Neural crest cell (in vitro differentiated cells): ENCODE data around the gene SF3B1. TPM values are rescaled to one million over a fixed set of nuclear protein-coding genes. Genes with fewer than 3 reads are reported as not detected.

ENCODE experiments used
- DNase-seq: peaks from one replicate; pipeline ENCODE4 v3.0.0; 2021; ENCODE audit warnings: low read depth, mixed read lengths, low spot score
- H3K27ac Mint-ChIP-seq: one replicate; pipeline ENCODE4 v1.8.0; 2021; ENCODE audit warnings: mild to moderate bottlenecking, mixed read lengths; ENCODE audit not compliant: unreplicated experiment
- H3K27me3 Mint-ChIP-seq: 2 replicates; pipeline ENCODE4 v1.8.0; 2021; ENCODE audit warnings: low read depth, mild to moderate bottlenecking, mixed read lengths
- H3K36me3 Mint-ChIP-seq: 2 replicates; pipeline ENCODE4 v1.8.0; 2021; ENCODE audit warnings: low read depth, mild to moderate bottlenecking, mixed read lengths
- H3K4me1 Mint-ChIP-seq: 2 replicates; pipeline ENCODE4 v1.8.0; 2021; ENCODE audit warnings: mixed read lengths
- H3K4me3 Mint-ChIP-seq: one replicate; pipeline ENCODE4 v1.8.0; 2021; ENCODE audit warnings: mild to moderate bottlenecking, mixed read lengths
- H3K9me3 Mint-ChIP-seq: 2 replicates; pipeline ENCODE4 v1.8.0; 2021; ENCODE audit warnings: mixed read lengths
- CTCF ChIP-seq: fragments of 200-600 bp; sonication (generic); conservative IDR thresholded peaks from 2 replicates; pipeline ENCODE4 v1.5.0; 2021; ENCODE audit warnings: antibody characterized with exemption, mild to moderate bottlenecking
- total RNA-seq: library from RNA; stranded (reverse); gene quantifications from 2 replicates; pipeline ENCODE4 v1.2.1, GENCODE V29; 2021

The SF3B1 gene
- total RNA-seq, 1 donor from 2014 or later = 323 TPM

- no peak overlapping the region for H3K27ac Mint-ChIP-seq
- no peak for DNase-seq
- H3K9me3 Mint-ChIP-seq = no peaks in the 10 kb centered on the region
- H3K36me3 Mint-ChIP-seq = no peaks in the 10 kb centered on the region
- H3K27me3 Mint-ChIP-seq = no peaks in the 10 kb centered on the region
- no peak overlapping the region for H3K4me3 Mint-ChIP-seq
- no peaks in the 10 kb centered on the region for H3K4me1 Mint-ChIP-seq
- no peak for TF ChIP-seq CTCF
Measured at GRCh38 chr2:197464175-197464574, 29.3 kb upstream of the SF3B1 start.

GRCh38 chr2:197461057-197461456, 26.2 kb upstream of the SF3B1 start:
- no peak for TF ChIP-seq CTCF
- Mint-ChIP-seq H3K4me3 (no peak overlapping the region), H3K27me3 (no peaks in the 10 kb centered on the region), H3K9me3 (no peaks in the 10 kb centered on the region), H3K4me1 (no peaks in the 10 kb centered on the region), H3K36me3 (no peaks in the 10 kb centered on the region), H3K27ac (no peak overlapping the region)
- DNase-seq = no peak

GRCh38 chr2:197460649-197461048, 25.8 kb upstream of the SF3B1 start:
- Mint-ChIP-seq H3K36me3 (no peaks in the 10 kb centered on the region), H3K4me1 (no peaks in the 10 kb centered on the region), H3K27me3 (no peaks in the 10 kb centered on the region), H3K9me3 (no peaks in the 10 kb centered on the region), H3K27ac (no peak overlapping the region), H3K4me3 (no peak overlapping the region)
- TF ChIP-seq CTCF = no peak
- no peak for DNase-seq

GRCh38 chr2:197455428-197455827, 20.6 kb upstream of the SF3B1 start:
- TF ChIP-seq CTCF = no peak
- DNase-seq = no peak
- H3K4me3 Mint-ChIP-seq = peak overlapping the region; percentile 56

GRCh38 chr2:197454923-197455322, 20.1 kb upstream of the SF3B1 start:
- peak overlapping the region; percentile 99 for H3K4me3 Mint-ChIP-seq
- TF ChIP-seq CTCF = no peak
- H3K27me3 Mint-ChIP-seq = no peaks in the 10 kb centered on the region
- H3K27ac Mint-ChIP-seq = no peak overlapping the region
- no peak for DNase-seq
- H3K9me3 Mint-ChIP-seq = no peaks in the 10 kb centered on the region
- no peaks in the 10 kb centered on the region for H3K36me3 Mint-ChIP-seq
- H3K4me1 Mint-ChIP-seq = peaks cover 23% of the 10 kb centered on the region

More at GRCh38 chr2:197455428-197455827, 20.6 kb upstream of the SF3B1 start:
- Mint-ChIP-seq H3K27ac (no peak overlapping the region), H3K9me3 (no peaks in the 10 kb centered on the region), H3K4me1 (peaks cover 23% of the 10 kb centered on the region), H3K27me3 (no peaks in the 10 kb centered on the region), H3K36me3 (no peaks in the 10 kb centered on the region)
